SK-N-SH (cell line): Measurements from ENCODE around the gene GDPD5. TPM values are rescaled to one million over a fixed set of nuclear protein-coding genes. Genes with fewer than 3 reads are reported as not detected.
A peak's percentile ranks its signal among the peaks of the same experiment; 100 is the strongest.

Experiments used
- CTCF ChIA-PET: fragments of 300-600, 350-600 bp; formaldehyde crosslinking; extraction: SDS; loops from one replicate; lab custom pipeline; 2021; lab: Yijun Ruan, JAX
- POLR2A ChIA-PET: fragments of 350-600 bp; sonication (Branson Sonifier 250); formaldehyde crosslinking; extraction: SDS; loops from one replicate; lab custom pipeline; 2020; ENCODE audit warnings: antibody characterized with exemption, inconsistent platforms; lab: Yijun Ruan, JAX
- DNase-seq: peaks from one replicate; pipeline ENCODE4 v3.0.0; 2012
- H2AFZ ChIP-seq: fragments of 200-600 bp; sonication (generic); 2 replicates; pipeline ENCODE4 v1.8.1; 2016; ENCODE audit warnings: antibody characterized with exemption, mild to moderate bottlenecking, low read depth
- H3F3A ChIP-seq: fragments of 200-600 bp; sonication (generic); replicated peaks from 2 replicates; pipeline ENCODE3; 2016; ENCODE audit warnings: antibody characterized with exemption, mild to moderate bottlenecking; ENCODE audit not compliant: insufficient read depth
- H3K27ac ChIP-seq, 2 experiments: fragments of 200-500 bp in 1 of 2; fragments of 200-600 bp in 1 of 2; sonication (Bioruptor generic) in 1 of 2; sonication (generic), shearing (Covaris generic) in 1 of 2; 2 replicates each; pipeline versions ENCODE4 v1.5.1 to v1.6.1; 2014 to 2016; ENCODE audit warnings: low read depth in 2 of 2, inconsistent platforms in 1 of 2, low read length in 1 of 2, mild to moderate bottlenecking in 1 of 2, mixed read lengths in 1 of 2
- H3K27me3 ChIP-seq: fragments of 200-600 bp; sonication (generic), shearing (Covaris generic); 2 replicates; pipeline ENCODE4 v1.6.1; 2016; ENCODE audit warnings: mixed run types; ENCODE audit not compliant: insufficient read depth
- H3K36me3 ChIP-seq, 2 experiments: fragments of 200-500 bp in 1 of 2; fragments of 200-600 bp in 1 of 2; sonication (Bioruptor generic) in 1 of 2; sonication (generic) in 1 of 2; replicated peaks in 1 of 2; 2 replicates each; pipeline versions ENCODE3 to v1.5.1; 2014 to 2016; ENCODE audit warnings: low read length in 1 of 2, mild to moderate bottlenecking in 1 of 2; ENCODE audit not compliant: insufficient read depth in 2 of 2, control insufficient read depth in 1 of 2
- H3K4me1 ChIP-seq, 2 experiments: fragments of 200-500 bp in 1 of 2; fragments of 200-600 bp in 1 of 2; sonication (Bioruptor generic) in 1 of 2; sonication (generic), shearing (Covaris generic) in 1 of 2; 2 replicates each; pipeline versions ENCODE4 v1.5.1 to v1.6.1; 2014 to 2016; ENCODE audit warnings: low read depth in 1 of 2, low read length in 1 of 2, mixed run types in 1 of 2; ENCODE audit not compliant: insufficient read depth in 2 of 2, control insufficient read depth in 1 of 2
- H3K4me2 ChIP-seq: fragments of 200-600 bp; sonication (generic), shearing (Covaris generic); 2 replicates; pipeline ENCODE4 v1.6.1; 2017; ENCODE audit warnings: mixed run types
- H3K4me3 ChIP-seq, 2 experiments: fragments of 200-500 bp in 1 of 2; fragments of 200-600 bp in 1 of 2; sonication (Bioruptor generic) in 1 of 2; sonication (generic), shearing (Covaris generic) in 1 of 2; 2 replicates each; pipeline versions ENCODE4 v1.5.1 to v1.8.1; 2014 to 2016; ENCODE audit warnings: low read depth in 2 of 2, inconsistent platforms in 1 of 2, low read length in 1 of 2, mild to moderate bottlenecking in 1 of 2, mixed read lengths in 1 of 2, moderate library complexity in 1 of 2
- H3K79me2 ChIP-seq: fragments of 200-600 bp; sonication (generic); 2 replicates; pipeline ENCODE4 v1.8.1; 2017; ENCODE audit warnings: mild to moderate bottlenecking; ENCODE audit not compliant: insufficient read depth
- H3K9ac ChIP-seq: fragments of 200-600 bp; sonication (generic); 2 replicates; pipeline ENCODE4 v1.6.1; 2017; ENCODE audit warnings: mixed run types
- H3K9me2 ChIP-seq: fragments of 200-600 bp; sonication (generic); 2 replicates; pipeline ENCODE4 v1.6.1; 2017; ENCODE audit warnings: mixed run types
- H3K9me3 ChIP-seq: fragments of 200-600 bp; sonication (generic); 2 replicates; pipeline ENCODE4 v1.6.1; 2017; ENCODE audit warnings: mixed run types, mild to moderate bottlenecking, moderate library complexity
- H4K20me1 ChIP-seq: fragments of 200-600 bp; sonication (generic); 2 replicates; pipeline ENCODE4 v1.6.1; 2017; ENCODE audit warnings: mild to moderate bottlenecking, mixed run types; ENCODE audit not compliant: insufficient read depth
- CHD2 ChIP-seq: fragments of 150-350 bp; IDR thresholded peaks from 2 replicates; pipeline ENCODE4 v1.6.1; 2018; ENCODE audit warnings: low read length; ENCODE audit not compliant: partially characterized antibody
- ELF1 ChIP-seq: IDR thresholded peaks from 2 replicates; pipeline ENCODE4 v1.4.0; 2012
- EZH2phosphoT487 ChIP-seq: fragments of 200-600 bp; sonication (generic); IDR thresholded peaks from 2 replicates; pipeline ENCODE4 v1.6.1; 2017; ENCODE audit warnings: low read depth, mixed run types, mild to moderate bottlenecking, antibody characterized with exemption, moderate library complexity, borderline replicate concordance
- JUND ChIP-seq: IDR thresholded peaks from 2 replicates; pipeline ENCODE4 v1.4.0; 2012
- NFIC ChIP-seq: IDR thresholded peaks from 2 replicates; pipeline ENCODE4 v1.4.0; 2012; ENCODE audit warnings: borderline replicate concordance
- NRF1 ChIP-seq: IDR thresholded peaks from 2 replicates; pipeline ENCODE4 v1.6.1; 2012; ENCODE audit warnings: low read depth, mild to moderate bottlenecking, low read length
- POLR2AphosphoS5 ChIP-seq: IDR thresholded peaks from 2 replicates; pipeline ENCODE4 v1.6.1; 2012; ENCODE audit warnings: low read depth, low read length
- RFX5 ChIP-seq: IDR thresholded peaks from 2 replicates; pipeline ENCODE4 v1.6.1; 2012; ENCODE audit warnings: mild to moderate bottlenecking, improper control_type of control experiment, low read length
- RXRA ChIP-seq: IDR thresholded peaks from 2 replicates; pipeline ENCODE4 v1.4.0; 2012; ENCODE audit warnings: low read depth, mild to moderate bottlenecking, borderline replicate concordance
- SIN3A ChIP-seq: IDR thresholded peaks from 2 replicates; pipeline ENCODE4 v1.6.1; 2012; ENCODE audit warnings: low read depth, mild to moderate bottlenecking, low read length, moderate library complexity, borderline replicate concordance
- SMC3 ChIP-seq: IDR thresholded peaks from 2 replicates; pipeline ENCODE4 v1.6.1; 2012; ENCODE audit warnings: low read depth, low read length, improper control_type of control experiment
- TAF1 ChIP-seq: IDR thresholded peaks from 2 replicates; pipeline ENCODE4 v1.6.1; 2012; ENCODE audit warnings: low read depth, mild to moderate bottlenecking, low read length, moderate library complexity, borderline replicate concordance
- TCF12 ChIP-seq: IDR thresholded peaks from 2 replicates; pipeline ENCODE4 v1.4.0; 2012
- YY1 ChIP-seq: IDR thresholded peaks from 2 replicates; pipeline ENCODE4 v1.4.0; 2012; ENCODE audit warnings: low read depth, mild to moderate bottlenecking
- WGBS: methylation state at CpG from one replicate; pipeline ENCODE4 v1.1.6; 2017; ENCODE audit warnings: low lambda C conversion rate; 5-methylcytosine and 5-hydroxymethylcytosine counted together
- polyA plus RNA-seq, 3 experiments: library from polyadenylated mRNA; depleted of rRNA; stranded (reverse); fragments of >200 nt; gene quantifications; 2 replicates each; pipeline ENCODE4 v1.2.3, GENCODE V29; 2012
- TF ChIP-seq, protein P1 (sequence below): IDR thresholded peaks from 2 replicates; pipeline ENCODE4 v1.4.0; 2012; ENCODE audit warnings: low read depth
- TF ChIP-seq, protein P2 (sequence below): IDR thresholded peaks from 2 replicates; pipeline ENCODE4 v1.4.0; 2012; ENCODE audit warnings: low read depth, borderline replicate concordance
- TF ChIP-seq, protein P3 (sequence below): fragments of 150-350 bp; IDR thresholded peaks from 2 replicates; pipeline ENCODE4 v1.6.1; 2017; ENCODE audit warnings: antibody characterized with exemption, low read length, low read depth, borderline replicate concordance
- TF ChIP-seq, protein P4 (sequence below): IDR thresholded peaks from 2 replicates; pipeline ENCODE4 v1.4.0; 2012; ENCODE audit warnings: low read depth, borderline replicate concordance
- TF ChIP-seq, protein P5 (sequence below): IDR thresholded peaks from 2 replicates; pipeline ENCODE4; 2012
- TF ChIP-seq, protein P6 (sequence below): fragments of 200-600 bp; sonication (generic); IDR thresholded peaks from 2 replicates; pipeline ENCODE4 v1.6.1; 2017; ENCODE audit warnings: antibody characterized with exemption, mild to moderate bottlenecking, moderate library complexity

Gene GDPD5
- polyA plus RNA-seq, 1 of the 3 experiments (the other 2 are of a cell fraction) = 2.2 TPM

DNA sequence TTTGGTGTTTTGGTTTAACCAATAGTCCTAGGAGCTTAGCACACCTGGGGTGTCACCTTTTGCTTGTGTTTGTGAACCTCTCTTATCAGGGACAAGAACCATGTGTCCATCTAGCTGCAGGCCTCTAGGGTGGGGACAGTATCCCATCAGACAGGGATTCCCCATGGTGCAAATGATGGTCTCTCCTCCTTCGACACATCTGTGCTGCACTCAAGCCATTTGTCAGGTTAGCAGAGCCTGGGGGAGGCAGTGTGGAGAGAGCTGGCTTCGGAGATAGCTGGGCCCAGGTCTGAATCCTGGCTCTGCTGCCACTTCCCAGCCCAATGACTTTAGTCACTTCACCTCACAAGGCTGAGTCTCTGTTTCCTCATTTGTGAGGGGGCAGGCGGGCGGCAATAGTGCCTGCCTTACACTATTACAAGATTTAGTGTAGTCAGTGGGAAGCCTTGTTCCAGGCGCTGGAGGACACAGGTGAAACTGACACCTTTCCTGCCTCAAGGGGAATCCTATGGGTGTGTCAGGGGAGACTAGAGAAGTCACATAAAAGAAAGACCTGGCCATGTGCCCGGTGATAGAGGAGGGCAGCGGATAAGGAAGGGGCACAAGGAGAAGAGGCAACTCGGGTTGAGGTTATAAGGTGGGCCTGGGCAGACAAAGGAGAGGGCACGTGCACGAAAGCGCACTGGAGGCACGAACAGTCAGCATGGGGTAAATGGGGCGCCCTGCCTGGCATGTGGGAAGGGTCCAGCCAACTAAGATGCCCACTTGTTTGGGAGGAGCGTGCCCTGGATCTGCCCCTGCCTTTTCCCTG is 105.3 kb downstream of the GDPD5 start:
- peaks cover 11 to 23% of the 10 kb centered on the region in 2 experiments; a peak in 2 of 4 replicates for H3K4me1 ChIP-seq
- no peak overlapping the region for H3K9ac ChIP-seq
- H2AFZ ChIP-seq = no peak overlapping the region
- TF ChIP-seq NFIC (no peak), NRF1 (no peak), EZH2phosphoT487 (no peak), RFX5 (no peak), SMC3 (no peak), RXRA (no peak), CHD2 (no peak), TCF12 (no peak), YY1 (no peak), POLR2AphosphoS5 (no peak), SIN3A (no peak), TAF1 (no peak), JUND (no peak), ELF1 (no peak)
- TF ChIP-seq, protein P1, sequence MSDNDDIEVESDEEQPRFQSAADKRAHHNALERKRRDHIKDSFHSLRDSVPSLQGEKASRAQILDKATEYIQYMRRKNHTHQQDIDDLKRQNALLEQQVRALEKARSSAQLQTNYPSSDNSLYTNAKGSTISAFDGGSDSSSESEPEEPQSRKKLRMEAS = no peak
- TF ChIP-seq, protein P2, sequence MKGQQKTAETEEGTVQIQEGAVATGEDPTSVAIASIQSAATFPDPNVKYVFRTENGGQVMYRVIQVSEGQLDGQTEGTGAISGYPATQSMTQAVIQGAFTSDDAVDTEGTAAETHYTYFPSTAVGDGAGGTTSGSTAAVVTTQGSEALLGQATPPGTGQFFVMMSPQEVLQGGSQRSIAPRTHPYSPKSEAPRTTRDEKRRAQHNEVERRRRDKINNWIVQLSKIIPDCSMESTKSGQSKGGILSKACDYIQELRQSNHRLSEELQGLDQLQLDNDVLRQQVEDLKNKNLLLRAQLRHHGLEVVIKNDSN = no peak
- TF ChIP-seq, protein P3, sequence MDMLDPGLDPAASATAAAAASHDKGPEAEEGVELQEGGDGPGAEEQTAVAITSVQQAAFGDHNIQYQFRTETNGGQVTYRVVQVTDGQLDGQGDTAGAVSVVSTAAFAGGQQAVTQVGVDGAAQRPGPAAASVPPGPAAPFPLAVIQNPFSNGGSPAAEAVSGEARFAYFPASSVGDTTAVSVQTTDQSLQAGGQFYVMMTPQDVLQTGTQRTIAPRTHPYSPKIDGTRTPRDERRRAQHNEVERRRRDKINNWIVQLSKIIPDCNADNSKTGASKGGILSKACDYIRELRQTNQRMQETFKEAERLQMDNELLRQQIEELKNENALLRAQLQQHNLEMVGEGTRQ = no peak
- TF ChIP-seq, protein P4, sequence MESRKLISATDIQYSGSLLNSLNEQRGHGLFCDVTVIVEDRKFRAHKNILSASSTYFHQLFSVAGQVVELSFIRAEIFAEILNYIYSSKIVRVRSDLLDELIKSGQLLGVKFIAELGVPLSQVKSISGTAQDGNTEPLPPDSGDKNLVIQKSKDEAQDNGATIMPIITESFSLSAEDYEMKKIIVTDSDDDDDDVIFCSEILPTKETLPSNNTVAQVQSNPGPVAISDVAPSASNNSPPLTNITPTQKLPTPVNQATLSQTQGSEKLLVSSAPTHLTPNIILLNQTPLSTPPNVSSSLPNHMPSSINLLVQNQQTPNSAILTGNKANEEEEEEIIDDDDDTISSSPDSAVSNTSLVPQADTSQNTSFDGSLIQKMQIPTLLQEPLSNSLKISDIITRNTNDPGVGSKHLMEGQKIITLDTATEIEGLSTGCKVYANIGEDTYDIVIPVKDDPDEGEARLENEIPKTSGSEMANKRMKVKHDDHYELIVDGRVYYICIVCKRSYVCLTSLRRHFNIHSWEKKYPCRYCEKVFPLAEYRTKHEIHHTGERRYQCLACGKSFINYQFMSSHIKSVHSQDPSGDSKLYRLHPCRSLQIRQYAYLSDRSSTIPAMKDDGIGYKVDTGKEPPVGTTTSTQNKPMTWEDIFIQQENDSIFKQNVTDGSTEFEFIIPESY = no peak
- TF ChIP-seq, protein P5, sequence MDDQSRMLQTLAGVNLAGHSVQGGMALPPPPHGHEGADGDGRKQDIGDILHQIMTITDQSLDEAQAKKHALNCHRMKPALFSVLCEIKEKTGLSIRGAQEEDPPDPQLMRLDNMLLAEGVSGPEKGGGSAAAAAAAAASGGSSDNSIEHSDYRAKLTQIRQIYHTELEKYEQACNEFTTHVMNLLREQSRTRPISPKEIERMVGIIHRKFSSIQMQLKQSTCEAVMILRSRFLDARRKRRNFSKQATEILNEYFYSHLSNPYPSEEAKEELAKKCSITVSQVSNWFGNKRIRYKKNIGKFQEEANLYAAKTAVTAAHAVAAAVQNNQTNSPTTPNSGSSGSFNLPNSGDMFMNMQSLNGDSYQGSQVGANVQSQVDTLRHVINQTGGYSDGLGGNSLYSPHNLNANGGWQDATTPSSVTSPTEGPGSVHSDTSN = no peak
- TF ChIP-seq, protein P6, sequence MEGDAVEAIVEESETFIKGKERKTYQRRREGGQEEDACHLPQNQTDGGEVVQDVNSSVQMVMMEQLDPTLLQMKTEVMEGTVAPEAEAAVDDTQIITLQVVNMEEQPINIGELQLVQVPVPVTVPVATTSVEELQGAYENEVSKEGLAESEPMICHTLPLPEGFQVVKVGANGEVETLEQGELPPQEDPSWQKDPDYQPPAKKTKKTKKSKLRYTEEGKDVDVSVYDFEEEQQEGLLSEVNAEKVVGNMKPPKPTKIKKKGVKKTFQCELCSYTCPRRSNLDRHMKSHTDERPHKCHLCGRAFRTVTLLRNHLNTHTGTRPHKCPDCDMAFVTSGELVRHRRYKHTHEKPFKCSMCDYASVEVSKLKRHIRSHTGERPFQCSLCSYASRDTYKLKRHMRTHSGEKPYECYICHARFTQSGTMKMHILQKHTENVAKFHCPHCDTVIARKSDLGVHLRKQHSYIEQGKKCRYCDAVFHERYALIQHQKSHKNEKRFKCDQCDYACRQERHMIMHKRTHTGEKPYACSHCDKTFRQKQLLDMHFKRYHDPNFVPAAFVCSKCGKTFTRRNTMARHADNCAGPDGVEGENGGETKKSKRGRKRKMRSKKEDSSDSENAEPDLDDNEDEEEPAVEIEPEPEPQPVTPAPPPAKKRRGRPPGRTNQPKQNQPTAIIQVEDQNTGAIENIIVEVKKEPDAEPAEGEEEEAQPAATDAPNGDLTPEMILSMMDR = no peak
- no peak overlapping the region for H3K4me3 ChIP-seq
- ChIA-PET CTCF (interaction anchor here (0.7 to 1.8 kb wide), 6 partner anchors 12 to 140 kb away, joined by 3 to 8 read pairs (median 4); no protein-coding TSS in a partner anchor), POLR2A (interaction anchor here (0.9 to 1.5 kb wide), 3 partner anchors 9 to 17 kb away, joined by 3 to 5 read pairs (median 4); no protein-coding TSS in a partner anchor)
- DNase-seq = no peak
- no peak overlapping the region for H3K4me2 ChIP-seq
- 90% methylated on average over 14 of the region's 14 CpGs for WGBS
- H3K9me2 ChIP-seq = no peaks in the 10 kb centered on the region
- H3K79me2 ChIP-seq = peaks cover 7% of the 10 kb centered on the region; the same call in 1 of the 2 replicates
- H4K20me1 ChIP-seq = no peaks in the 10 kb centered on the region
- H3K27ac ChIP-seq = peak overlapping the region; percentile 55 to 92; a peak in 2 of 4 replicates
- H3K36me3 ChIP-seq = peaks cover 6 to 11% of the 10 kb centered on the region in 2 experiments
- no peaks in the 10 kb centered on the region for H3K27me3 ChIP-seq
- H3K9me3 ChIP-seq = no peaks in the 10 kb centered on the region
- H3F3A ChIP-seq = peaks cover 32% of the 10 kb centered on the region
